ENCODE measurements around the gene SPI1.

SPI1 gene

GRCh38 chr11:47360341-47360740 lies 18.0 kb downstream of the SPI1 start:
- DNase-seq (ENCODE audit: low read depth in 1 of 2, low spot score in 1 of 2), result no peak

DNA sequence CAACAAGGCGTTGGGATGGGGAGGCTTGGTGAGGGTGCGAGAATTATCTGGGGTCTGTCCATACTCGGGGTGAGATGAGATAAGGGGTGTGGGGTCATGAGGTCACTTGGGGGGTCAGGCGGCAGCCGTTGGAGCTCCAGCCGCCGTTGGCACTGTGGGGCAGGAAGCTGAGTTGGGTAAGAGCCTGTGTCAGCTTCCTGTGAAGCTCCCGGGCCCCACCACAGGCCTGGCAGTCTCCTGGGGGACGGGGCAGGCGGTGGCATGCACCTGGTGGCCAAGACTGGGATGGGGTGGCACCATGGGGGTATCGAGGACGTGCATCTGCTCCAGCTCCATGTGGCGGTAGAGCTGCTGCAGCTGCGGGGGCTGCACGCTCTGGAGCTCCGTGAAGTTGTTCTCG lies 18.8 kb downstream of the SPI1 start:
- DNase-seq (ENCODE audit: low read depth in 1 of 2, low spot score in 1 of 2), result no peak

GRCh38 chr11:47359162-47359561 lies 19.2 kb downstream of the SPI1 start:
- DNase-seq (ENCODE audit: low read depth in 1 of 2, low spot score in 1 of 2), result no peak

GRCh38 chr11:47358731-47359051 lies 19.7 kb downstream of the SPI1 start:
- no peak for DNase-seq (ENCODE audit: low read depth in 1 of 2, low spot score in 1 of 2)

DNA sequence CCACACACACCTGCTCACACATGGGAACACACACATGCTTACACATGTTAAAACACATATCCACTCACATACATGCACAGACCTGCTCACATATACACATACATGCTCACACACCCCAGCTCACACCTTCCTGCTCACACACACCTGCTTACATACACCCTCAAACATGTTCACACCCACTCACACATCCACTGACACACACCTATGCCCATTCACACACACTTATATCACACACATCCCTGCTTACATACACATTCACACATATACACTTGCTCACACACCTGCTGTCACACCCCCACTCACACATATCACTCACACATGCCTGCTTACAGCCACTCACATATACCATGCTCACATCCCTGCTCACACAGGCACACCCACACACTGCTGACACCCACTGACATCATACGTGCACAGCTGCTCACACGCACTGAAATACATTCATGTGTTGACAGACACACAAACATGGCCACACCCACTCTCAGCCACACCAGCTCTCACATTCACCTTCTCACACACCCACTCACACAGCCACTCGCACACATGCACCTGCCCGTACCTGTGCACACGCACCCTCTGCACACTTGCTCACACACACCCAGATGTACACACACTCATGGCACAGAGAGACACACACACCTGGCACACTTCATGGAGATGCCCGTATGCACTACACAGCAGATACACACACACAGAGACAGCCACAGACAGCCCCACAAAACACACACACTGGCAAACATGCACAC lies 20.2 kb downstream of the SPI1 start:
- DNase-seq (ENCODE audit: low read depth in 1 of 2, low spot score in 1 of 2), result no peak

- no peak for DNase-seq (ENCODE audit: low read depth in 1 of 2, low spot score in 1 of 2)
Observed at GRCh38 chr11:47356998-47357329, 21.4 kb downstream of the SPI1 start.

- DNase-seq (ENCODE audit: low read depth in 1 of 2, low spot score in 1 of 2), result no peak
Observed at GRCh38 chr11:47356129-47356997, 22.0 kb downstream of the SPI1 start.

GRCh38 chr11:47355283-47356128 lies 22.8 kb downstream of the SPI1 start:
- DNase-seq (ENCODE audit: low read depth in 1 of 2, low spot score in 1 of 2), result no peak

DNA sequence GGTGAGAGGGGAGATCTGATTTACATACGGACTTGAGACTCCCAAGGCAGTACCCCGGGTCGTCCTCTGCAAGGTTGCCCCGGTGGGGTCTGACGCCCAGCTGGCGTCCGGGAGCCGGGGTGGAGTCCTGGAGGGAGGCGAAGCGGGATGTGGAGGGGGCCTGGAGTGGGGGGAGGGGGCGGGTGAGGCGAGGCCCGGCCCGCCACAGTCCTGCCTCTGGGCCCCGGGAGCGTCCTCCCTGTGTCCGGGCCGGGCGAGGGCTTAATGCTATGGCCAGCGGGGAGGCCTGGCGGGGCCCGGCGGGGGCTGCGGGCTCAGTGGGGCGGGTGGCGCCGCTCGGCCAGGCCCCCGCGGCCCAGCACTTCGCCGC lies 23.4 kb downstream of the SPI1 start:
- no peak for DNase-seq (ENCODE audit: low read depth in 1 of 2, low spot score in 1 of 2)

- DNase-seq (ENCODE audit: low read depth in 1 of 2, low spot score in 1 of 2), result no peak
Observed at GRCh38 chr11:47353978-47354774, 24.2 kb downstream of the SPI1 start.

DNA sequence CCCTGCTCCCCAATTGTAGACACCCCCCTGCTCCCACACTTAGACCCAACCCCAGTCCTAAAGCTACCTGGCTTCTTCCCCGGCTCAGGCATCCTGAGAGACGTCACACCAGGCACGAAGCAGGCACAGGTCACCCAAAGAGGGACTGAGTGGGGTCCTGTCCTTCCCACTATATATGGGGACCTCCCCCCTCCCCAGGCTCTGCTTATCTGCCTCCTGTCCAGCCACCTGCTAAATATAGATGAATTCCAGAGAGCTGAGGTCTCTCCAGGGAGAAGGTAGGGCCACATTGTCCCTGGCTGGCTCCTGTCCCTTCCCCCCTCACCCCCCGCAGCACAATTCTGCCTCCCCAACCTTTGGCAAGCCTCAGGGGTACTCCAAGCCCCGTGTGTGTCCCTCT lies 25.8 kb downstream of the SPI1 start, which contains the start of gene MYBPC3:
TSS of gene MYBPC3 (minus strand) at position 147 of the 400 bp plus-strand sequence. CDS start at position 92, 55 bp downstream.
- no peak for DNase-seq (ENCODE audit: low read depth in 1 of 2, low spot score in 1 of 2)

DNA sequence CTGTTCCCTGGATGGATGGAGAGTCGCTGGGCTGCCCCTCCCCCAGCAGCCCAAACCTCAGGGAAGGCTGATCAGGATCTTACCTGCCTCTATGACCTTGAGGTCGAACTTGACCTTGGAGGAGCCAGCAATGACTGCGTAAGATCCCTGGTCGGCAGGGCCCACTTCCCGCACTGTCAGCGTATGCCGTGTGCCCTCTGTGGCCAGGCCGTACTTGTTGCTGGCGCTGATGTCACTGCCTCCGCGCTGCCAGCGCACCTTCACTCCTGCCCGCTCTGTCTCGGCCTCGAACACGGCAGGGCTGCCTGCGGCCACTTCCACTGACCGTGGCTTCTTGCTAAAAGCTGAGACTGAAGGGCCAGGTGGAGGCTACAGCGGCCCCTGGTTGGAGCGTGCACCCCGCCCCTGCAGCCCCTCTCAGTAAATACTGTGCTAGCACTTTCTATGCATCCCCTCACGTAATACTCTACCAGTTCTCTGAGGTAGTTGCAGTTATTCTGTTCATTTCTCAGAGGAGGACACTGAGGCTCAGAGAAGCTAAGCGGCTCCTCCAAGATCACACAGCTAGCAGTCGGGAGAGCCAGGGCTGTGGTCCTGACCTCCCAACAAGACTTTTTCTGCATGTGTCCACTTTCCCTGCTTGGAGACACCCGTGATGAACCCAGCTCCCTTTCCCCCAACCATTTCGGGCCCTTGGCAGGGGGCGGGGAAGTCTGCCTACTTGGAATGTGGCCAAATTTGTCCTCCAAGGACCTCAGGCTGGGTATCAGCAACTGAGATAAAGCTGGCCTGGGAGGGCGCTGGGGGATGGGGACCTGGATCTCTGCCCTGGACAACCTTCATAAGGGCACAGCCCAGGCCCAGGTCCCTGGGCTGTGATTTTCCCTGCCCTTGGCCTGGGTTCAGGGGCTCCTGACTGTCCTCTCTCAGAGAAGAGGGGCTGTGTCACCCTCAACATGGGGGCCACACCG lies 26.9 kb downstream of the SPI1 start:
- no peak for DNase-seq (ENCODE audit: low read depth in 1 of 2, low spot score in 1 of 2)

GRCh38 chr11:47350315-47350714 lies 28.0 kb downstream of the SPI1 start:
- no peak for DNase-seq (ENCODE audit: low read depth in 1 of 2, low spot score in 1 of 2)

DNA sequence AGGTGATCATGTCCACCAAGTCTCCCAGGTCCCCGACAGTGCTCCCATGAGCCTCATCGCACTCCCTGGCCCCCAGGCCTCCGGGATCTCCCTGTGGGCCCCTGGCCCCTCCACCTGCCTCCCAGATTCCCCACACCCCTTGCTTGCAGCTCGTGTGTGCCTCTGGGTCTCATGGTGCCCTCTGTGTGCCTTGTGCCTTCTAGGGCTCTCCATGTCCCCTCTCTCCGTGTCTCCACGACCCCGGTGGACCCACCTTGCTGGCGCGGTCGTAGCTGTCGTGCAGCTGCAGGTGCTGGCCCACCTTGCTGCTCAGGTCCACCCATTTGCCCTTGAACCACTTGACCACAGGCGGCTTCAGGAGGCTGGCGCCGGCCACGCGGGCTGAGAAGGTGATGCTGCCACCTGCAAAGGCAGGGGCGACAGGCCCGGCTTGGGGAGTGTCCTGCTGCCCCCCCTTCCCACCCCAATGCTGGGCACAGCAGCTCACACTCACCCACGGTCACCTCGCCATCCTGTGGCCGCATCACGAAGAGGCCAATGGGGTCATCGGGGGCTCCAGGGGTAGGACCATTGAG lies 28.7 kb downstream of the SPI1 start:
- no peak for DNase-seq (ENCODE audit: low read depth in 1 of 2, low spot score in 1 of 2)

DNA sequence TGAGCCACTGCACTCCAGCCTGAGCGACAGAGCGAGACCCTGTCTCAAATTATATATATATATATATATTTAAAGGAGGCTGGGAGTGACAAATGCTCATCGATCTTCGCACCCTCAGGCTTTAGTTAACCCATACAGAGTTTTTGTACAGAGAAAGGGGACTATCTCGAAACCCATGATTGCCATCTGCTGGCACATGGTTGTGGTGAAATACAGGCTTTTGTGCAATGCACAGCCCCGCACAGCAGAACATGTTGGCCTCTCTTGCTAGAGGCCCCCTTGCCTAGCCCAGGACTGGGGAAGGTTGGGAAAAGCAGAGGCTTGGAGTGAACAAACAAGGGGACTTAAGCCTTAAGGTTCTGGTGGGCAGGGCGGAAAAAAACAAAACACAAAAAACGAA lies 29.5 kb downstream of the SPI1 start:
- no peak for DNase-seq (ENCODE audit: low read depth in 1 of 2, low spot score in 1 of 2)

DNA sequence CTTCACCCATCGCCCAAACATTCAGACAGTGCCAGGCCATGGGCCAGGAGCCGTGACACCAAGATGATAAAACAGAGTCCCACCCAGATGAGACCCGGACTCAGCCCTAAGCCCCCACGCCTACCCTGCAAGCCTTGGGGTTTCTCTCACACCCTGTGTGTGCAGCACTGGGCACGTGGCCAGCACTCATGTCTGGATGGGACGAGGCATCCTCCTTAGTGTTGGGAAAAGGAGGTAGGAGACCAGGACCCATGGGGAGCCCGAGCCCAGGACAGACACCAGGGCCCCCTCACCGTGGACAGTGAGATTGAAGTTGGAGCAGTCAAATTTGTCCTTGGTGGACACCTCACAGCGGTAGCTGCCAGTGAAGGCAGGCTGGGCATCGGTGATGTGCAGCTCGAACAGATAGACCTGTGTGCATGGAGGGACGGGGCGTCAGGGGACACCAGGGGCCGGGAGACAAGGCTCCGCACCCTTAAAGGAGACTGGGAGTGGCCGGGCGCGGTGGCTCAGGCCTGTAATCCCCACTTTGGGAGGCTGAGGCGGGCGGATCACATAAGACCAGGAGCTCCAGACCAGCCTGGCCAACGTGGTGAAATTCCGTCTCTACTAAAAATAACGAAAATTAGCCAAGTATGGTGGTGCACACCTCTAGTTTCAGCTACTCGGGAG lies 30.1 kb downstream of the SPI1 start:
- no peak for DNase-seq (ENCODE audit: low read depth in 1 of 2, low spot score in 1 of 2)

- DNase-seq (ENCODE audit: low read depth in 1 of 2, low spot score in 1 of 2), result no peak
Observed at GRCh38 chr11:47347137-47347536, 31.2 kb downstream of the SPI1 start.

- no peak for DNase-seq (ENCODE audit: low read depth in 1 of 2, low spot score in 1 of 2)
Observed at GRCh38 chr11:47345890-47346563, 32.3 kb downstream of the SPI1 start.

Measured in activated T-helper 1 cell treated with anti-CD3 and anti-CD28 coated beads, Interleukin-2, amount 50 U/mL, for 16 hours (primary cell).